ENCODE data around the gene CBX4.

DNA sequence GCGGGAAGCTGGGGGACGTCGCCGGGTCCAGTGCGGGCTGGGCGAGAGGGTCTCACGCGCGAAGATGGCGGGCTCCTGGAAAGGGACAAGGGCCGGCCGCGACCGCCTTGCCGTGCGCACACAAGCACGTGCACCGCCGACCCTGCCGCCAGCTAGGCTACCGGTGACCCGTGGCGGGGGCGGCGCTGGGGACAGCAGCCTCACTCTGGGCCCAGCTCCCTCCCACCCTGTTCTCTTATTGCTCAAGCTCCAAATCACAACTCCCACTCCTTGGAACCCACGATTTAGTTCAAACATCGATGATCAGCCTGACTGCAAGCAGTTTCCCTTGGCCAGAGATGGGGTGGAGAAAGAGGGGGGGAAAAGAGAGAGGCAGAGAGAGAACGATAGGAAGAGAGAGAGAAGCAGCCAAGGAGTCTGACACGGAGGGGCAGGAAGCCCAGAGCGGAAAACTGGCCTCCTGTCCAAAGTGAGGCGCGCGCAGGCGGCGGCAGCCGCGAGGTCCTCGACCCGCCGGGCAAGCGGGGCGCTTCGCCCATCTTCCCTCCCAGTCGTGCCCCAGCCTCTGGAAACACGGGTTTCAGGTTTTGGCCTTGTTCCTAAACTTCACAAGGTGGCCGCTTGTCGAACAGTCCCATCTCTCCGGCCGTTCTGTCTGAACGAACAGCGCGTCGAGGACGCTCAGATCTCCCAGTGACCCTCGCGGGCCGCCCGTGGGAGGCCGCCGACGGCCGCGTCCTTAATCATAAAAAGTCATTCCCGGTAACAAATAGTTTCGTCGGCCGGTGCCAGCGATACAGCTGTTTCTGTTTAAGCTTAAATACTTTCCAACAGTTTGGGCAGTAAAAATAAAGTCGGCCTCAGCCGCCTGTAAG lies 40.7 kb downstream of the CBX4 start:
- TF ChIP-seq YY1 (IDR thresholded peaks at IDR 0.05; ENCODE audit: insufficient read depth, insufficient read length) (no peak), ZNF274 (IDR thresholded peaks at IDR 0.05; ENCODE audit: low read depth, low read length) (no peak)
